GM19193 (cell line): ENCODE measurements around the gene AQP12A.
"Not testable (repeated sequence)": the region's sequence is repeated elsewhere in the genome, so short reads cannot be mapped to it uniquely, and the experiment has no call there.

ENCODE experiments used
- POLR2A ChIP-seq: IDR thresholded peaks from 4 replicates; pipeline ENCODE4 v1.6.1; 2011; ENCODE audit not compliant: insufficient read depth, insufficient read length; ENCODE audit errors: extremely low read depth

AQP12A gene

GRCh38 chr2:240650254-240650965 lies 41.3 kb upstream of the AQP12A start:
- TF ChIP-seq POLR2A, result no peak

GRCh38 chr2:240651185-240651584 lies 40.5 kb upstream of the AQP12A start:
- TF ChIP-seq POLR2A, result no peak

- no peak for TF ChIP-seq POLR2A
These were observed 35.5 kb upstream of the AQP12A start for GRCh38 chr2:240655931-240656886.

GRCh38 chr2:240662681-240663080 lies 29.0 kb upstream of the AQP12A start:
- TF ChIP-seq POLR2A, result no peak

- no peak for TF ChIP-seq POLR2A
These were observed 28.0 kb upstream of the AQP12A start for GRCh38 chr2:240663546-240664190.

- TF ChIP-seq POLR2A, result no peak
These were observed 27.0 kb upstream of the AQP12A start for GRCh38 chr2:240664622-240665021.

GRCh38 chr2:240670402-240670801 lies 21.3 kb upstream of the AQP12A start:
- no peak for TF ChIP-seq POLR2A

- no peak for TF ChIP-seq POLR2A
These were observed 20.7 kb upstream of the AQP12A start for GRCh38 chr2:240670950-240671349.

GRCh38 chr2:240672076-240672700 lies 19.5 kb upstream of the AQP12A start:
- TF ChIP-seq POLR2A, result no peak

- no peak for TF ChIP-seq POLR2A
These were observed 18.9 kb upstream of the AQP12A start for GRCh38 chr2:240672701-240673190.

- not testable (repeated sequence) for TF ChIP-seq POLR2A
These were observed 9.0 kb upstream of the AQP12A start, which contains the start of gene AQP12B for GRCh38 chr2:240682431-240683224. TSS of gene AQP12B (minus strand) at chr2:240682885. CDS start at chr2:240682837, 48 bp downstream.

- no peak for TF ChIP-seq POLR2A
These were observed 5.8 kb upstream of the AQP12A start for GRCh38 chr2:240685771-240686371.

- no peak for TF ChIP-seq POLR2A
These were observed 5.2 kb upstream of the AQP12A start for GRCh38 chr2:240686460-240686859.
